DMS153 (cell line): ENCODE results near the gene WWOX.
"Not testable (repeated sequence)": the region's sequence is repeated elsewhere in the genome, so short reads cannot be mapped to it uniquely, and the experiment has no call there.

ENCODE experiments used
- DNase-seq: peaks from one replicate; lab custom pipeline; 2025; lab: John Stamatoyannopoulos, UW

Gene WWOX

GRCh38 chr16:78690510-78690909 is 591.1 kb downstream of the WWOX start:
- DNase-seq, result no peak

DNA sequence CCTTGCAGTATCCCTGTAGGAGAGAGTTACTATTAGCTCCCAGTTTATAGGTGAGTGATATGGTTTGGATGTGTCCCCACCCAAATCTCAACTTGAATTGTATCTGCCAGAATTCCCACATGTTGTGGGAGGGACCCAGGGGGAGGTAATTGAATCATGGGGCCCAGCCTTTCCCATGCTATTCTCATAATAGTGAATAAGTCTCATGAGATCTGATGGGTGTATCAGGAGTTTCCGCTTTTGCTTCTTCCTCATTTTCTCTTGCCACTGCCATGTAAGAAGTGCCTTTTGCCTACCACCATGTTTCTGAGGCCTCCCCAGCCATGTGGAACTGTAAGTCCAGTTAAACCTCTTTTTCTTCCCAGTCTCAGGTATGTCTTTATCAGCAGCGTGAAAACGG is 592.3 kb downstream of the WWOX start:
- DNase-seq, result not testable (repeated sequence)

- no peak for DNase-seq
Observed at GRCh38 chr16:78693496-78693895, 594.0 kb downstream of the WWOX start.

- DNase-seq, result no peak
Observed at GRCh38 chr16:78694414-78694813, 595.0 kb downstream of the WWOX start.

DNA sequence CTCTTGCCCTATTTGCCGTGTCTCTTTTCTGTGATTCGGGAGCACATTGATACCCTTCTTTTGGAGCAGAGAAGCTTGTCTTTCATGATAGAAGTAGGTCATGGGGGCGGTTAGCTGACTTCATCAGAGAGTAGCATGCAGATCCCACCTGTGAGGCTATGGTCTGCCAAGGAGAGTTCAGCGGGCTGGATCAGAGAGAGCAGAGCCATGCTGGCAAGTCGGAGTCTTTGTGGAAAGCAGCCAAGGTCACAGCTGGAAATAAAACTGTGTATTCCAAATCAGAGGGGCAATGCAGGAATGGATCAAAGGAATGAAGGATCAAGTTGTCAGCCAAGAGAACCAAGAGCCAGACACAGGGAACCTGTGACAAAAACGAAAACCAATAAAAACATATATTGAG is 595.9 kb downstream of the WWOX start:
- DNase-seq, result no peak

DNA sequence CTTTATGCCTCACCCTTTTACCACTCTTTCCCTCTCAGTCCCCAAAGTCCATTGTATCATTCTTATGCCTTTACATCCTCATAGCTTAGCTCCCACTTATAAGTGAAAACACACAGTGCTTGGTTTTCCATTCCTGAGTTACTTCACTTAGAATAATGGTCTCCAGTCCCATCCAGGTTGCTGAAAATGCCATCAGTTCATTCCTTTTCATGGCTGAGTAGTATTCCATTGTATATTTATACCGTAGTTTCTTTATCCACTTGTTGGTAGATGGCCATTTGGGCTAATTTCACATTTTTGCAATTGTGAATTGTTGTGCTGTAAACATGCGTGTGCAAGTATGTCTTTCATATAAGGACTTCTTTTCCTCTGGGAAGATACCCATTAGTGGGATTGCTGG is 597.3 kb downstream of the WWOX start:
- no peak for DNase-seq

GRCh38 chr16:78697426-78697825 is 598.0 kb downstream of the WWOX start:
- no peak for DNase-seq

DNA sequence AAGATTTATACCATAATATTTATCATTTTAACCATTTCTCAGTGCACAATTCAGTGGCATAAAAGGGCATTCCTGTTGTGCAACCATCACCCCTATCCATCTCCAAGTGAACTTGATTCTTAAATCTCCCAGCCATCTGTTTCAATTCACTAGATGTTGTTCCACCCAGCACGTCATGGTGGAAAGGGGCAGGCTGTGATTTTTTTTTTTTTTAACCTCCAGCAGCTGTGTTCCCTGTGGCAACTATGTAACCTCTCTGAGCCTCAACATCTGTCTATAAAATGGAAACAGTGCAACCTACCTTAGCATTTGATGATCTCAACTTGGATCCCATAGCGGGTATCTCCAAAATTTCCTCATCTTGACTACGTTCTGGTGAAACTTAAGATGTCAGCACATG is 604.5 kb downstream of the WWOX start:
- no peak for DNase-seq

DNA sequence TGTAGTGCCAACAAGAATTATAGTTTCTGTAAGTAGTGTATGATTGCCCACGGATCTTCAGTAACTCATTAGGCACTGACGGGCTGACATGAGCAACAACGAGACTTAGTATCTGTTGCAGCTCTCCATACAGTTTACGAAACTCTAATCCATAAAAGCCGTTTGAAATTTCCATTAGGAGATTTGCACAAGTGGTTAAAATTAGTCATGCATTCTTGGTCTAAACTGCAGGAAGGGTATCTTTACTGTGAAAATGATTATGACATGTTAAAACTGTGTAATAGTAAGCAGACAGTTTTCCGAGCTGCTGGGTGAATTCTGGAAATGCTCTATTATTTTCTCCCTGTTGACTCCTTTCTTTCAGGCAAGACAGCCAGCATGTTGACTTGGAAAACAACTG is 605.0 kb downstream of the WWOX start:
- DNase-seq, result no peak

- DNase-seq, result no peak
Observed at GRCh38 chr16:78705694-78706093, 606.2 kb downstream of the WWOX start.

GRCh38 chr16:78706637-78707036 is 607.2 kb downstream of the WWOX start:
- no peak for DNase-seq

- no peak for DNase-seq
Observed at GRCh38 chr16:78709137-78709884, 609.9 kb downstream of the WWOX start.

DNA sequence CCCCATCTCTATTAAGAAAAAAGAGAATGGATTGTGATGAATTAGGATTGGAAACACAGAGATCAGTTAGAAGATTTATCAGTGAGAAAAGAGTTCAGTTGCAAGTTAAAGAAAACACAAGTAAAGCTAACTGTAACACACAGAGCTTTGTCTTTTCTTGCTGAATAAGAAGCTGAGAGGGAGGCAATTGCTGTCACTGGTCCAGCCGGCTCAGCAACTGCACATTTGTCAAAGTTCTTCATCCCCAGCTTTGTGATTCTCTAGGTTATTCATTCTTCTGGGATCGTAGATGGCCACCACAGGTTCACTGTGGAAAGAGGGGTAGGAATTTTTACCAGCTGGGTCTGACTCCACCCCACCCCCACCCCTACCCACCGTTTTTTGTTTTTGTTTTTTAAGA is 615.7 kb downstream of the WWOX start:
- DNase-seq, result no peak

DNA sequence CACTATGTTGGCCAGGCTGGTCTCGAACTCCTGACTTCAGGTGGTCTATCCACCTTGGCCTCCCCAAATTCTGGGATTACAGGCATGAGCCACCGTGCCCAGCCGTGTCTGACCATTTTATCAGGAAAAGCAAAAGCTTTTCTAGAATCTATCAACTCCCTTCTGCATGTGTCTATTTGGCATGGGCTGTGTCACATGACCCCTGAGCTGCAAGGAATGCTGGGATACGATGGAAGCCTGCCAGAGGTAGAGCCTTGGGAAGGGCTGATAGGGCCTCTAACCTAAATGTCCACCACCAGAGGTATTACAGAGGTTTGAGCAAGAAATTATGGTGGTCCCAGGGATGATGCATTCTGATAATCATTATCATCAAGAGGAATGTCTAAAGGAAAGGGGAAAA is 616.2 kb downstream of the WWOX start:
- DNase-seq, result no peak

GRCh38 chr16:78718141-78718540 is 618.7 kb downstream of the WWOX start:
- no peak for DNase-seq

DNA sequence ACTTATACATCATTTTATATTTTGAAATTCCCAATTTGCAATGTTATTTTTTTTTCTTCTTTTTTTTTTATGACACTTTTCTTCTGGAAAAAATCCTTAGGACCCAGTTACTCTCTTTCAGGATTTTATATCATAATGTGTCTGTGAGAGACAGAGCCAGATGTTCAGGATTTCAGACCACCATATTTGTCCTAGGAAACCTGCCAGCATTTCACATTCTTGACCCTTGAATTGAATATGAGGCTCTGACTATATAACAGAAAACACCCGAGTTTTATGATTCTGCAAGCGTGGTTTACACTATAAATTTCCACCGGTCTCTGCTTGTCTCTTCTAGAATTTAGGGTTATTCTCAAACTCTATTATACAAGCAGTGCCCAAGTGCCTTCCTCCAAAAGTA is 621.0 kb downstream of the WWOX start:
- DNase-seq, result no peak

- no peak for DNase-seq
Observed at GRCh38 chr16:78727536-78727935, 628.1 kb downstream of the WWOX start.

DNA sequence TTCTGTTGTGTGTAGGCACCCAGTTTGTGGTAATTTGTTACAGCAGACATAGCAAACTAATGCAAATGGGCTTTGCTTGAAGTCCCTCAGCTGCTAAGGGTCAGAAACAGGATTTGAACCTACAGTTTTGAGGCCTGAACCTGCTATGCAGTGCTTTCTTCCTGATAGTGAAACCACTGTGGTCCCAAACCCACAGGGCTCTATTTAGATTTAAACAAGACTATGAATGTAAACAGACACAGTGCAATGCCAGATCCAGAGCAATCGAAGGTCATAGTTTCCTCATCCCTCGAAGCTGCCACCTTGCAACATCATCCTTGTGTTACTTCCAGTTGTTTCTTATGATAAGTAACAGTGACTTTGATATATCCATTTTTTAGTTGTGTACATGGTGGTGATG is 630.2 kb downstream of the WWOX start:
- DNase-seq, result no peak

- DNase-seq, result no peak
Observed at GRCh38 chr16:78731785-78732184, 632.3 kb downstream of the WWOX start.

DNA sequence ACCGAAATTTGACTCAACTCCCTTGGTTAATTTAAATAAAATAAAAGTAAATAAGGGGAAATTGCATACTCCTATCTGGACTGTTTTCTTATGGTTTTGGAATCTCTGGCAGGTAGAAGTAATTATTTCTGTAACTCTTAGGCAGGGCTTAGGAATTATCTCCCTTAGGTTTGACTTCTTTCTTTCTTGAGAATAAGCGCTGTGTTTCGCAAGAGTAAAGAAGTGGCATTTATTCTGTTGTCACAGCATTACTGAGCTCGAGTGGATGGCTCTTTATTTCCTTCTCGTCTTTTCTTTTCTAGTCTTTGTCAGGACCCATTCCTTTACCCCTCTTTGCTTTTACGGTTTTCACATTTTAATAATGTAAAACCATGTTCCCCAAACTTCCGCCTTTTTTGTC is 633.2 kb downstream of the WWOX start:
- no peak for DNase-seq

DNA sequence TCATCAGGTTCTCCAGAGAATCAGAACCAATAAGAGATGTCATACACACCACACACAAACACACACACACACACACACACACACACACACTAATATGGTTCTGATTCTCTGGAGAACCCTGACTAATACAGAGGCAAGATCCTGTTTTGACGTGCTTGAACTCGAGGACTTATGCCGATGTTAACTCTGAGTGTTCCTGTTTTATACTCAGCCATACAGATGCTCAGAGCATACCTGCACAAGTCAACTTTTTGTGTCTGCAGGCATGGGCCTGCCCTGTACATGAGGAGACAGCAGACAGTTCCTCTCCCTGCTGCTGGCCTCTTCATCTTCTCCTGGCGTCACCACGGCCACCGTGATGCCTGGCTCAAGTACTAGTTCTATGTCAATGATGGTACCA is 635.9 kb downstream of the WWOX start:
- DNase-seq, result no peak

- no peak for DNase-seq
Observed at GRCh38 chr16:78737630-78738029, 638.2 kb downstream of the WWOX start.

DNA sequence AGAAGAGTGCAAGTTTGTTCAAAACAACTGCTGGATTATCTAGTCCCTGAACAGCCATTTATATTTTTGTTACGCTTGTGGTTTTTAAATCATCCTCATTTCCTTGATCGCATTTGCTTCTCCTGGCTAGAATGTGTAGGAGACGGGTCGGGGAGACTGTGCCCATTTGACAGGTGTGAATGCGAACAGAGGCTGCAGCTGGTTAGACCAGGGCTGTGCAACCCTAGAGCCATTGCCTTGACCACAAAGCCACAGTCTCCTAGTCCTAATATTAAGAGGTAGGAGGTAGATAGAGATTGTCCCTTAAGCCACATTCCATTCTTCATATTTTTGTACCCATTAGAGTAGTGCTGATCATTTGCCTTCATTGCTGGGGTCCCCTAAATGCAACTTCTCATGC is 639.1 kb downstream of the WWOX start:
- DNase-seq, result no peak

DNA sequence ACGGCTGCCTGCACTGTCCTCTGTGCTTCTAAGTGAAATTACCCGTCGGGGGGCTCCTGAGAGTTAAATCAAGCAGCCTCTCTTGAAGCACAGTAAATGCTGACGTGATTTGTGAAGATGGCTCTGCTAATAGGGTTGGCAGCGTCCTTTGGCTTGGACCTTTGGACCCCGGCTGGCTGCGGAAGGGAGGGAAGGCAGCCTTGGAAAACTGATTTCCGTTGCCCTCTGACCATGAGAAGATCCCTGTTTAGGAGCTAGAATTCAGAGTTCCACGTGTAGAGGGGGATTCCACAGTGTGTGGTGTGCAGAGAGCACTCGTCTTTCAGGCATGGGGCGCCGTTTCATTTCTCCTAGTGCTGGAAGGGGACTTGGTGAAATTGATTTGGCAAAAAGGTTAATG is 640.8 kb downstream of the WWOX start:
- DNase-seq, result no peak
